Esophagus mucosa (tissue), 1 donor: ENCODE results near the gene CNOT11. TPM values are rescaled to one million over a fixed set of nuclear protein-coding genes. Genes with fewer than 3 reads are reported as not detected.

Source experiments
- ATAC-seq: fragments of 200-7000 bp; cut with Tn5 transposase; one replicate; pipeline ENCODE4 v1.9.1; 2020
- total RNA-seq: library from RNA; stranded (reverse); gene quantifications from one replicate; pipeline ENCODE4 v1.2.4, GENCODE V29; 2023
- donor health status: DM: yes; HTN: yes; CAD: no.

The CNOT11 gene
- total RNA-seq, 1 donor from 2014 or later, result 50.0 TPM

DNA sequence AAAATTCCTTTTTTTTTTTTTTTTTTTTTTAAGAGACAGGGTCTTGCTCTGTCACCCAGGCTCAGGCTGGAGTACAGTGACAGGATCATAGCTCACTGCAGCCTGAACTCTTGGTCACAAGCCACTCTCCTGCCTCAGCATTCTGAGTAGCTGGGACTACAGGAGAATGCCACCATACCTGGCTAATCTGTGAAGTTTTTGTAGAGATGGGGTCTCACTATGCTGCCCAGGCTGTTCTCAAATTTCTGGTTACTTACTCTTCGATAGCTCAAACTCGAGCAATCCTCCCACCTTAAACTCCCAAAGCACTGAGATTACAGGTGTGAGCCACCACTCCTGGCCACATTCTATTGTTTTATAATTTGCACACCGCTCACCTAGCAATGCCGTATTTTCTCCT lies 28.8 kb downstream of the CNOT11 start:
- ATAC-seq, result no peak

DNA sequence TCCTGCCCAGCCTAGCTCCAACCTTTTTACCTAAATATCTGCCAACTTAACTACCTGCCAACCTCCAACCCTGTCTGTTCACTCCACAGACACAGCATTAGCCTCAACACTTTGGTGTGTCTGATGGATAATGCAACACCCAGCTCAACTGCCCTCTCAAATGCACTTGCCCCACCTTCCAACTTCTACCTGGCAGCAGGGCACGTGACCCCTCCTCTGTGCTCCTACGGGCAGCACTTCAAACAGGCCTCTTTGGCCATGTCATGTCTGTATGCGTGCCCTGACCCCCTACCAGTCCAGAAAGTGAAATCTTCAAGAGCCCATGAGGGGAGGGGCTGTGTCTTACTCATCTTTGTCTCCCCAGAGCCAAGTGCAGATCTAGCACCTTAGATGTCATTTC lies 30.3 kb downstream of the CNOT11 start:
- ATAC-seq, result no peak

DNA sequence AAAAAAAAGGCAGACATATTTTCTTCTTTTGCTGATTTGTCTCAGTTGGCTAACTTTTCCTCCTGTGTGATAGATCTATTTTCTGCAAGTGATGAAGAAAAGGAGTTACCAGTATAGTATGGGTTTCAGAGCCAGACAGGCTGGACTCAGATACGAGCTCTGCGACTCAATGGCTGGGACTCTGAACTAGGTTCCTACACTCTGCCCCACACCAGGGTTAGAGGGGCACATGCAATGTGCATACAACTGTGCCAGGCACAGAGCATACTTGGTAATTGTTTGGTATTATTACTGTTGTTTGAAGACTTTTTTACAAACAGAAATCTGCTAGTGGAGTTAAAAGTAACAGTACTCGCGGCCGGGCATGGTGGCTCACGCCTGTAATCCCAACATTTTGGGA lies 34.0 kb downstream of the CNOT11 start:
- ATAC-seq, result no peak

DNA sequence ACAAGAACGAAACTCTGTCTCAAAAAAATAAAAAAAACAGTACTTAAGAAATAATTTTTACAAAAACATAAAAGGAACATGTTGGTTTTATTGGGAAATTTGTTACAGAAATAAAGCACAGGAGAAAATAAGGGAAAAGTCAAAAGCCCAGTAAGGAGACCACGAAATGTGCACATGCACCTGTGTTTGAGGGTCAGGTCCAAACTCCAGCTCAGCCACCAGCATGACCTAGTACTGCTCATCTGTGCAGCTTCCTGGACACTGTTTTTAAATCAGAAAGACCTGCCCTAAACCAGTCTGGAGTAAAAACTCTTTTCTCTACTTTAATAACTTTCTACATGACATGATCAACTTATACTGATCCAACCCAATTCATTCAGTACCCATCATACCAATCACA lies 34.6 kb downstream of the CNOT11 start:
- no peak for ATAC-seq

DNA sequence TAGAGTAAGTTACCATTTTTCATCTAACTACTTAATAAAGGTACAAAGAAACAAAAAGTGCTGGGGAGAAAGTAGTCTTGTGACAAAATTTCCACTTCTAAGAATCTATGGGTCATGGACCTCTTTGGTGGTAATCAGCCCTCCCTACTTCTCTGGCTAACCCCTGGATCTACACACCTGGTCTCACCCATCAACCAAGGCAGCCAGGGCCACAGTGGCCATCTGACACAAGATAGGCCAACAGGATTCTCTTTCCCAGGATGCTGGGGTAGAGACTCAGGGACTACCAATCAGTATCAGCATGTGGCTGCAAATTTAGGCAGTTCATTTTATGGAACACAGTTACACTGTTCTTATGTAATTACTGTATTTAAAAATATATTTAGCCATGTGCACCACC lies 38.0 kb downstream of the CNOT11 start:
- ATAC-seq, result peak; percentile 8

DNA sequence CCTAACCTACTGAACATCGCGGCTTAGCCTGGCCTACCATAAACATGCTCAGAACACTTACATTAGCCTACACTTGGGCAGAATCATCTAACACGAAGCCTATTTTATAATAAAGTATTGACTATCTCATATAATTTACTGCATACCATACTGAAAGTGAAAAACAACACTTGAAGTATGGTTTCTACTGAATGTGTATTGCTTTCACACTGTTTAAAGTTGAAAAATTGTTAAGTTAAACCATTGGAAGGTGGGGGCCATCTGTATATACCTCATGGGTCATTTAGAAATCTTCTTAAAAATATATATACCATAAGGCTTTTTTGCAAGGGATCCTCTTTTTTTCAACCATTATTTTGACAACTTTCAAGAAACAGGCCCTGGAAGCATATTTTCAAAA lies 39.3 kb downstream of the CNOT11 start:
- ATAC-seq, result no peak

DNA sequence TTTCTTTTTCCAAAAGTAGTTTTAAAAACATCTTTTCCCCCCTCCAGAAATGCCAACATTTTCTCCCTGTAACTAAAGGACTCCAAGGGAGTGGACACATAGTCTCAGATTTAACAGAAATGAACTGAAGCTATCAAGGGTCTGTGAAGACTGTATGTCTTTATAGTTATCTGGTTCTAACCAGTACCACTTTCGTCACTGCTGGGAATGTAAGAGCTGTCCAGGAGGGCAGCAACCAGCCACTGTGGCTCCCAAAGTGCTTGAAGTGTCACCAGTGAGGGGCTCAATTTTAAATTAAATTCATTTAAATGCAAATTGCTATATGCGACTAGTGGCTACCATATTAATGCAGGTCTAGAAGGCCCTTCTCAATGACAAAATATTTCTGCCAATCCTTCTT lies 40.9 kb downstream of the CNOT11 start:
- no peak for ATAC-seq

DNA sequence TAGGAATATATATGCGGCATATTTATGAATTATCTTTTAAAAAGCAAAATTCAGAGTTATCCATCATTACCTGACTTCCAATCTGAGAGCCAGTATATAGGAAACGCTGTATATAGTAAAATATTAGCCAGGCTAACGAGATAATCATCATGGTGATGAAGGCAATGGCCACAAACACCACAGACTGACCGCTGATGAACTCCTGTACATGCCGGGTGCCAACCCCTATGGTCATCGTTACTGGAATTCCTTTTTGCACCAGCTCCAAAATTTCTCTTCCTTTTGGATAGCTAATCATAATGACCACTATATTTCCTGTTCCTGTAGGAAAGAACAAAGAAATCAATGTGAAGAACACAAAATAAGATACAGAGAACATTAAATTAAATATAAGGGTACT lies 42.2 kb downstream of the CNOT11 start:
- no peak for ATAC-seq

DNA sequence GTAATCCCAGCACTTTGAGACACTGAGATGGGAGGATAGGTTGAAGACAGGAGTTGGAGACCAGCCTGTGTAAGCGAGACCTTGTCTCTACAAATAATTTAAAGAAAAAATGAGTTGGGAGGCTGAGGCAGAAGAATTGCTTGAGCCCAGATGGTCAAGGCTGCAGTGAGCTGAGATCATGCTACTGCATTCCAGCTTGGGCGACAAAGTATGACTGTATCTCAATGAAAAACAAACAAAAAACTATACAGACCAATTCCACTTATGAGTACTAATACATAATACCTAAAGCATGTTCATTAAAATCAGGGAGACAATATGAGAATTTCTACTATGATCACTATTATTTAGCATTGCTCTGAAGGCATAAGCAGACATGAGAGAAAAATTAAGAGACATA lies 43.2 kb downstream of the CNOT11 start:
- no peak for ATAC-seq

DNA sequence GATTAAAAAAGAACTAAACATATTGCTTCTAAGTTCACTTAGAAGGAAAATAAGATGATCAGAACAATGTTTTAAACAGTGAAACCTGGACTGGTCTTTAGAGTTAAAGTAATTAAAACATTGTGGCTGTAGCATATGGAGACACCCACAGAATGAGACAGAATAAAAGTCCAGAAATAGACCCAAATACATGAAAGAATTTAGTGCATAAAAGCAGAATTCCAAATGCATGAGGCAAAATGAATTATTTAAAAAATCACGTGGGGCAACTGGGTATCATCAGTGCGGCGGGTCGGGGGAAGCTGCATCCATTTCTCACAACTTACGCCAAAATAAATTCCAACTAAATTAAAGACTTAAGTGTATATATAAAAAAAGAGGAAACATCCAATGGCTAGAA lies 43.7 kb downstream of the CNOT11 start:
- no peak for ATAC-seq

DNA sequence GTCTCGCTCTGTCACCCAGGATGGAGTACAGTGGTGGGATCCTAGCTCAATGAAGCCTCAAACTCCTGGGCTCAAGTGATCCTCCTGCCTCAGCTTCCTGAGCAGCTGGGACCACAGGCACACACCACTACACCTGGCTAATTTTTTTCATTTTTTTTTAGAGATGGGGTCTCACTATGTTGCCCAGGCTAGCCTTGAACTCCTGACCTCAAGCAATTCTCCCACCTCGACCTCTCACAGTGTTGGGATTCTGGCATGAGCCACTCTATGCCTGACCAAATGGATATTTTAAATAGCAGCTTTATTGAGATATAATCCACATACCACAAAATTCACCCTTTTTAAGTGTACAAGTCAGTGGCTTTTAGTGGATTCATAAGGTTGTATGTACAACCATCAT lies 44.7 kb downstream of the CNOT11 start:
- no peak for ATAC-seq

DNA sequence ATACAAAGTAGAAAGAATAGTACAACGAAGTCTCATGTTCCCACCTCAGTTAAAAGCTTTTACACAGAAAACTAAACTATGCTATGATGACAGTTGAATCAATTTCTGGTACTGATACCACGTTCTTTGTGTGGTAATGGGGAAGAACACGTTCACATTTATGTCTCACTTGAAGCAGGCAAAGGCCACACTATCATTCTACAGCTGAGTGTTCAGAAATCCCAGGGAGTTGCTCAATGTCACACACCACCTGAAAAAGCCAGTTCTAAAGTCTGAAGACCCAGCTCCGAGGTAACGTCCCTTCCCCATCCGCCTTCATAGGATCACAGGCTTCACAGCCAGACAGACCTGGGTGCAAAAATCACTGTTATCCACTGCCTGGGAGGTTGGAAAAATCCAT lies 46.9 kb downstream of the CNOT11 start:
- ATAC-seq, result no peak

DNA sequence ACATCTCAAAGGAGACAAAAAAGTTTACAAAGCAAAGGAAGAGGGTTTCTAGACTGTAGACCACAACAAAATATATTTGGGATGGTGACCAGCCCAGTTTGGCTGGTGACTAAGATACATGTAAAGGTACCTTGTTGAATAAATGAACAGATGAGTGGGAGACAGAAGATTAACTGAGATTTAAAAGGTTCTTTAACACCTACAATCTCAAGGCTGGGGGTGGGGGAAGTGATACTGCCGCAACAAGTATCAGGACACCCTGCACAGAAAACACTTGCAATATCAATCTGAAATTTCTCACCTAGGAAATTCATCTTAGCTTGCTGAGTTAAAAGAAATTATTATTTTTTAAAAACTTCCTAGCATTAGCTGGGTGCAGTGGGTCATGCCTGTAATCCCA lies 47.5 kb downstream of the CNOT11 start:
- no peak for ATAC-seq

DNA sequence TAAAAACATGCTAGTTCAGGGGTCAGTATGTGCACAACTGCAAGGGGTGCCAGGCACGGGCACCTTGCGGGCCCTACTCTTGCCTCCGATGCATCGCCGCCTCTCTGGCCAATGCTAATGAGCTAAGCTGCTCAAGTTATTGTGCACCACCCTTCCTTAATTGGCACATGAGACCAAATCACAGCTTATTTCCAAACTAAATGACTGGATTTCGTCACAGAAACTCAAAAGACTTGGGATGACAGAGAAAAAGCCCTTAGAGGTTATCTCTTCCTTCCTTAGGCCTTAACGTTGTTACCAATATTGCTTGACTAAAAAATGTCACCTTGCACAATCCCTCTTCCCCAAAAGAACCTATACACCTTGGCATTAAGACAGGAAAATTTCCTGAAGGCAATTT lies 48.1 kb downstream of the CNOT11 start:
- ATAC-seq, result no peak

DNA sequence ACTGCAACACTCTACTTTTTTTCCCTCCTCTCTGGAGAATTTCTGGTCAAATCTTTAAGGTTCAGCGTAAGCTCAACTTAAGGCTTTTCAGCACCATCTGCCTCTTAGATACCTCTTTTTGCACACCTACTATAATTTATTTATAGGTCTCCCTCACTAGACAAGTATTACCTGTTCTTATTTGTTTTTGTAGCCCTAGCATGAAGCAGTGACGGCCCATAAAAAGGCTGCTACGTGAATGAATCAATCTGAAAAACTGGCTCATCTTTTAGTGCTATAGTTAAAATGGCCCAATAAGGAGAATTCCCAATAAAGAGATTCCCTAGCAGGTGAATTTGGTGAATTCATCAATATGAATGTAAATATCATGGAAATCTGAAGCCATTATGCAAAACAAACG lies 49.3 kb downstream of the CNOT11 start:
- ATAC-seq, result peak; percentile 39

DNA sequence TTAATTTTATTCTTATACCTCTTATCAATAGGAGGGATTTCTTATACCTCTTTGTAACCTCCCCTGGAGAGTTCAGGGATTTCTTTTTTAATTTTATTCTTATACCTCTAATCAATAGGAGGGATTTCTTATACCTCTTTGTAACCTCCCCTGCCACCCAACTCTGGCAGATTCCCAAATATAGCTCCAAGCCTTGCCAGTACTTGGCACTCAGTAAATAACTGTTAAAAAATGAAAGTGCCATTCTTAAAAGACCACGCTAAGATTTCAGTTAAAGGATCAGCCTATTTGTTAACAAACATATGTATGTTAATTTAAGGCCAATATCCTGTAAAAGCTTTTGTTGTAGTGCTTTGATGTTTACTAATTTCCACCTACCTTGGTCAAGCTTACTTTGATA lies 51.0 kb downstream of the CNOT11 start:
- ATAC-seq, result no peak

DNA sequence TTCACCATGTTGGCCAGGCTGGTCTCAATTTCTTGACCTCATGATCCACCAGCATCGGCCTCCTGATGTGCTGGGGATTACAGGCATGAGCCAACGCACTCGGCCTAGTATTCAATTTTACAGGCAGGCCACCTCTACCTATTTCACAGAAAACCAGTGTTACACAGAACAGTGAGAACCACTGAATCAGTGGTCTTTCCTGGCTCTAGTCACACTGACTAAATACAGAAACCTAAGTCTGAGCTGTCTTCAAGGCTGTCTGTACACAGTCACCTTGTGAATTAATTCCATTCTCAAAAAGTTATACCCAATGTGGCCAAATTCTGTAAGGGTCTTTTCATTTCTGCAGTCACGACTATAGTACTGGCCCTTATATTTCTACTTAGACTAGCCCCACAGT lies 52.3 kb downstream of the CNOT11 start:
- no peak for ATAC-seq

DNA sequence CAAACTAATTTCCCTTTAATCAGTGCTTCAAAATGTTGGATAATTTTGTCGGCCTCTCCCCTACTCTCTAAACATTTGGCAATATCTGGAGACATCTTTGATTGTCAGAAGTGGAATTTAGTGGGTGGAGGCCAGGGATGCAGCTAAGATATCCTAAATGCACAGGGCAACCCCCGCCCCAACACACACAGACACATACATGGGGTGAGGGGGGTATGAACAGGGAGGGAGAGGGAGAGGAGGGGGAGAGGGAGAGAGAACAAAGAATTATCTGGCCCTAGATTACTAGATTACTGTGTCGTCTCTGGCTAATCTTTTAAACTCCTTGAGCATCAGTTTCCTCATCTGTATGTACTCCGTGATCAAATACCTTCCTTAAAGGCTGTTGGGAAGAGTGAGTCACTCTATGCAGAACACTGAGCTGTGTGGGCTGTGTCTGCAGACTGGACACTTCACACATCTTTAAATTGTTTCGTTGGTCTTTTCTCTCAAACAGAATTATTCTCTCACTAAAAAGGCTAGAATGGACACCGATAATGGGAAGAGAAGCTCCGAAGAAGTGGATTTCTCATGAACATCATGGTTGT lies 52.9 kb downstream of the CNOT11 start:
- peak; percentile 55 for ATAC-seq

DNA sequence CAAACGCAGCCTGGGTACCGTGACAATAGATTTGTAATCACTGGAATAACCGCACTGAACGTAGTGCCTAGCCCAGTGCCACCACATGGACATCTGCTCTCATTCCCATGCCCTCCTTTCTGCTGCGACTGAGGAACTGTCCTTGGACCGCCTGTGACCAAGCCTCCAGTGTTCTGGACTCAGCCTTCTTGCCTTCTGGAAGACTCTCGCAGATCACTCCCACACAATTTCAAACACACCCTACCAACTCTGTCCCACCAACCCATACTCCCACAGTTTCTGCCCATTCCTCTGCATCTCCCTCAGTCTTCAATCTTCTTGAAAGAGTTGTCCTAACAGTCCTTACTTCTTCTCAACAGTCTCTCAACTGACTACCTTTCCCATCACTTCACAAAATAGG lies 53.7 kb downstream of the CNOT11 start:
- no peak for ATAC-seq

DNA sequence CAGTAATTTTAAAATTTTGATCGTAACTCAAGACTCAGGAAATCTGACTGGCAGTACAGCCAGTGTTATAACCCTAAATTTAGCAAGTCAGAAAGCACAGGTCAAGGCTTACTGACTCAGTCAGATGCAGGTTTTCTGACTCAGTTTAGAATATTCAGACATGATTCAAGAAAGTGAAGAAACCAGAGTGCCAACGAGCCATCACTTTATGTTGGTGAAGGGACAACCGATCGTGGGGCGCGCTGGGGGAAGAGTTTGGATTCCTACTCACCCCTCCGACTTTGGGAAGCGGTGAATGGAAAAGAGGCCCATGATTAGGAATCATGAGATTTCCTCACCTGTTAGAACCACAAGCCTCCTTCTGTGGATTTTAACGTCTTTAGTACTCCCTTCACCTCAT lies 54.8 kb downstream of the CNOT11 start:
- ATAC-seq, result no peak

DNA sequence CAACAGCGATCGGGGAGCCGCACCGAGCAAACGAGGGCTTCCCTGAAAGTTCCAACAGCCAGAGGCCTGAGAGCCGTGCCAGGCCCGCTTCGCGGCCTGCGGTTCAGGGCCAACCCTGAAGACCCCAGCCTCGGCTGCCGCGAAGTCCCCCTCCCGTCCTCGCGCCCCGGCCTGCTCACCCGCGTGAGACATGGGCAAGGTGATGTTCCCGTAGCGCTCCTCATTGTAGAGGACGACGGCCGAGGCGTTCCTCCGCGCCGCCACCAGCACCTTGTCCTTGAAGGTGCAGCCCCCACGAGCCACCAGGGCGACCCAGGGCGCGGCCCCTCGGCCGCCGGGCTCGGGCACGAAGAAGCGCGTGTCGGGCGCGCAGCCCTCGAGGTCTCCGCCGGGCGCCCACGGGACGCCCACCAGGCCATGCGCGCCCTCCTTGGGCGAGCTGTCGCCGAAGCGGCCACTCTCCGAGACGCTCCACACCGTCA lies 55.3 kb downstream of the CNOT11 start:
- ATAC-seq, result no peak

DNA sequence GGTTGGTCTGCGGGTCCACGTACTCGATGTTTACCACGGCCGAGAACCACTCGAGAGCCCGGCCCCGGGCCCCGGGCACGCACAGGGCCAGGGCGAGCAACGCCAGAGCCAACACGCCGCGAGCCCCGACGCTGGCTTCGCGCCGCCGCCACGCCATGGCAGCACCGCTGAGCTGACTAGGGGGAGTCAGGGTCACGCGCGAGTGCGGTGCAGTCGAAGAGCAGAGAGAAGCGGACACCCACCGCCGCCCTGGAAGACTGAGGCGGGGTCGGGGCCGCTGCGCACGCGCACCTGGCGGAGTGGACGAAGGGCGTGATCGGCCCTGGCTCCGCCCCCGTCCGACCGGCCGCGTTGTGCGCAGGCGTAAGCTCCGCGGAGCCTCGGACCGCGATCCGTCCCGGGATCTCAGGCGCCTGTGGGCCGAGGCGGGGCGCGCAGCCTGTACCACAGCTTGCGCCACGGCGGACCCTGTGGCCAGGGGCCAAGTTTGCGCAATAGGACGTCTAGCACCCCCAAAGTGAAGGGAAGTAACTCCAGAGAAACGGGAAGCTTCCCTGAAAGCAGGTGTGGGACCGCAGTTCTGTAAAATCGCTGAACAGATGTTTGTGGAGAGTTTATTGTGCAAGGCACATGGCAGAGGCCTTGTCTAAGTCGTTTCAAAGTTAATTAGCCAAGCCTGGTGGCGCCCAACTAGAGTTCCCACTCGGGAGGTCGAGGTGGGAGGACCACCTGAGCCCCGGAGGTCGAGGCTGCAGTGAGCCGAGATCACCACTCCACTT lies 55.9 kb downstream of the CNOT11 start, which contains the start of gene RNF149:
RNF149 (minus strand) TSS at position 270 of the 779 bp plus-strand sequence; CDS start at position 157, 113 bp downstream.
- peak; percentile 91 for ATAC-seq

DNA sequence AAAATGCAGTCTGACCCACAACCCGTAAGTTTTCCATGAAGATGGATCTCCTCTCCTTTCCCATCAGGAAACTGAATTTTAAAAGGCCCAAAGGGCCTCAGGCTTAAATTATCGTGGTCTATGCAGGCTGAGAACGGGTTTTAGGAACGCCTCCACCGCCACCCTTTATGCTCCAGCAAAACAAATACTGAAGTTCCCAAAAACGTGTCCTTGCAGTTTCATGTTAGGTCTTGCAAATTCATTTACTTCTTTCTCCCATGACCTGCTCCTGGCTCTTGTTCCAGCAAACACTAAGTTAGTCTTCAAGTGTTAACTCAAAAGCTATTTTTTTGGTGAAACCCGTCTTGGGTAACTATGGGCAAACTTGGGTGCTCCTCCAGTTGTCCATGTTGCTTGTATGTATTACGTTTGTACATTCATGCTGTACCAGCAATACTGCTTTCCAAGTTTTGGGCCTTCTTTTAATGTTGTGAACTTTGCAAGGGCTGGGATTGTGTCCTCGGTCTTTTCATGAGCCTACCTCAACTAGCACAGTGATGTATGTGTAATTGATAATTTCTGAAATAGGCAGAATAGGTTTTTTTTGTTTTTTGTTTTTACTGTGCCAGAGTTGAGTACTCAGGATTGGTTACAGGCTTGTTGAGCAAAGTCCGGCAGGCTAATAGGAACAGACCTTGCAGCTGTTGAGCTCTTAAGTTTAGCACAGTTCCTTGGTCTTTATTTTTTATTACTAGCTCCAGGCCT lies 57.6 kb downstream of the CNOT11 start:
- no peak for ATAC-seq
